ENCODE measurements around the gene PIAS3. TPM values are rescaled to one million over a fixed set of nuclear protein-coding genes. Genes with fewer than 3 reads are reported as not detected.
A peak's percentile ranks its signal among the peaks of the same experiment; 100 is the strongest.
"Not testable (repeated sequence)": the region's sequence is repeated elsewhere in the genome, so short reads cannot be mapped to it uniquely, and the experiment has no call there.

PIAS3 gene
- total RNA-seq, 1 donor from 2014 or later: 17.0 TPM

- DNase-seq (ENCODE audit: low read depth): peak; percentile 67
These were observed 35.0 kb downstream of the PIAS3 start, which contains the start of the genes POLR3C and RNF115 for GRCh38 chr1:145823565-145824498. POLR3C (plus strand) TSS chr1:145824200; CDS start chr1:145825777, 1,577 bp downstream. RNF115 (minus strand) TSS chr1:145824095; CDS start chr1:145823873, 222 bp downstream.

GRCh38 chr1:145822779-145823331, 36.0 kb downstream of the PIAS3 start:
- not testable (repeated sequence) for DNase-seq (ENCODE audit: low read depth)

GRCh38 chr1:145818095-145818494, 40.8 kb downstream of the PIAS3 start:
- DNase-seq (ENCODE audit: low read depth): peak; percentile 88

- DNase-seq (ENCODE audit: low read depth): not testable (repeated sequence)
These were observed 45.7 kb downstream of the PIAS3 start for GRCh38 chr1:145812977-145813810.

- DNase-seq (ENCODE audit: low read depth): no peak
These were observed 52.0 kb downstream of the PIAS3 start for GRCh38 chr1:145806844-145807243.

- DNase-seq (ENCODE audit: low read depth): no peak
These were observed 52.5 kb downstream of the PIAS3 start for GRCh38 chr1:145806408-145806807.

GRCh38 chr1:145805057-145805456, 53.8 kb downstream of the PIAS3 start:
- peak; percentile 49 for DNase-seq (ENCODE audit: low read depth)

GRCh38 chr1:145804235-145805045, 54.4 kb downstream of the PIAS3 start:
- peak; percentile 58 for DNase-seq (ENCODE audit: low read depth)

GRCh38 chr1:145799806-145800205, 59.1 kb downstream of the PIAS3 start:
- no peak for DNase-seq (ENCODE audit: low read depth)

Other genes with a start within 250 kb of the PIAS3 start
- gene PDZK1, start 151.7 kb downstream of the PIAS3 start, total RNA-seq: 34.4 and 229 TPM in 2 replicates
- 0.20 TPM in 1 of 2 replicates, not detected in the other for gene CD160, start 139.6 kb downstream of the PIAS3 start, total RNA-seq
- 17.7 and 28.7 TPM in 2 replicates for gene RNF115, start 35.0 kb downstream of the PIAS3 start, total RNA-seq
- gene POLR3C, start 34.9 kb downstream of the PIAS3 start, total RNA-seq: 43.1 and 48.8 TPM in 2 replicates
- 5.6 and 9.2 TPM in 2 replicates for gene NUDT17, start 13.5 kb downstream of the PIAS3 start, total RNA-seq
- 0.10 TPM in 1 of 2 replicates, not detected in the other for gene ANKRD35, start 26.8 kb upstream of the PIAS3 start, total RNA-seq
- gene ITGA10, start 51.0 kb upstream of the PIAS3 start, total RNA-seq: under 0.01 and 0.65 TPM in 2 replicates
- gene PEX11B, start 59.6 kb upstream of the PIAS3 start, total RNA-seq: 39.6 and 40.6 TPM in 2 replicates
- 209 and 238 TPM in 2 replicates for gene RBM8A, start 68.4 kb upstream of the PIAS3 start, total RNA-seq
- 15.8 TPM in 2 replicates for gene LIX1L, start 98.9 kb upstream of the PIAS3 start, total RNA-seq
- 0.15 TPM in 1 of 2 replicates, not detected in the other for gene ANKRD34A, start 105.5 kb upstream of the PIAS3 start, total RNA-seq
- 8.9 and 12.4 TPM in 2 replicates for gene POLR3GL, start 105.6 kb upstream of the PIAS3 start, total RNA-seq
- gene TXNIP, start 137.5 kb upstream of the PIAS3 start, total RNA-seq: 294 and 1,145 TPM in 2 replicates
- gene HJV, start 162.7 kb upstream of the PIAS3 start, total RNA-seq: not detected in 2 replicates